Uterus (tissue), 4 donors: Measurements from ENCODE around the gene HUNK. TPM values are rescaled to one million over a fixed set of nuclear protein-coding genes. Genes with fewer than 3 reads are reported as not detected.
"Not testable (repeated sequence)": the region's sequence is repeated elsewhere in the genome, so short reads cannot be mapped to it uniquely, and the experiment has no call there.

ENCODE experiments used
- DNase-seq, 2 donors: peaks; one replicate each; pipeline ENCODE4 v3.0.0-alpha.2; 2019 to 2020
- H3K27ac ChIP-seq, 2 donors: fragments of 200-600 bp; sonication (generic); 1 replicate in 1 of 2; 2 replicates in 1 of 2; pipeline ENCODE4 v1.5.1; 2016 to 2018
- H3K27me3 ChIP-seq, 2 donors: fragments of 200-600 bp; sonication (generic); one replicate each; pipeline ENCODE4 v1.5.1; 2018 to 2019; ENCODE audit warnings: control low read depth in 1 of 2
- H3K36me3 ChIP-seq, 2 donors: fragments of 200-600 bp; sonication (generic); one replicate each; pipeline ENCODE4 v1.5.1; 2019; ENCODE audit warnings: control low read depth in 1 of 2
- H3K4me1 ChIP-seq, 2 donors: fragments of 200-600 bp; sonication (generic); one replicate each; pipeline ENCODE4 v1.5.1; 2018 to 2019; ENCODE audit warnings: control low read depth in 1 of 2
- H3K4me3 ChIP-seq, 2 donors: fragments of 200-600 bp; sonication (generic); 1 replicate in 1 of 2; 2 replicates in 1 of 2; pipeline ENCODE4 v1.5.1; 2018 to 2019; ENCODE audit warnings: mild to moderate bottlenecking in 1 of 2
- H3K9me3 ChIP-seq, 2 donors: fragments of 200-600 bp; sonication (generic); one replicate each; pipeline ENCODE4 v1.5.1; 2019; ENCODE audit warnings: control low read depth in 1 of 2
- POLR2A ChIP-seq, 2 donors: fragments of 450-650 bp; IDR thresholded peaks; one replicate each; pipeline ENCODE4 v1.6.1; 2016; ENCODE audit warnings: antibody characterized with exemption in 2 of 2, mild to moderate bottlenecking in 1 of 2, moderate library complexity in 1 of 2
- intact Hi-C: fragments of 100-400 bp; cut with DNase I; formaldehyde crosslinking; loops from one replicate; pipeline ENCODE4 v1.15.1; 2023; ENCODE audit warnings: low total_unique reads
- total RNA-seq, 4 donors: library from RNA; depleted of rRNA in 3 of 4; stranded (reverse); fragments of >200 nt in 3 of 4; gene quantifications; one replicate each; pipeline versions ENCODE4 v1.1.0 to v1.2.4, GENCODE V29; 2014 to 2023
- TF ChIP-seq, protein P1 (sequence below), 4 experiments: fragments of 200-600 bp in 2 of 4; fragments of 450-650 bp in 2 of 4; sonication (generic) in 2 of 4; IDR thresholded peaks; one replicate each; pipeline ENCODE4 v1.5.1; 2016 to 2019; ENCODE audit warnings: antibody characterized with exemption in 4 of 4, mild to moderate bottlenecking in 2 of 4, moderate library complexity in 1 of 4
- donor health status: DM: yes; HTN: yes; CAD: no.

The HUNK gene
- total RNA-seq, 4 donors from 2014 or later: 1.5 to 8.8 (median 4.6) TPM

DNA sequence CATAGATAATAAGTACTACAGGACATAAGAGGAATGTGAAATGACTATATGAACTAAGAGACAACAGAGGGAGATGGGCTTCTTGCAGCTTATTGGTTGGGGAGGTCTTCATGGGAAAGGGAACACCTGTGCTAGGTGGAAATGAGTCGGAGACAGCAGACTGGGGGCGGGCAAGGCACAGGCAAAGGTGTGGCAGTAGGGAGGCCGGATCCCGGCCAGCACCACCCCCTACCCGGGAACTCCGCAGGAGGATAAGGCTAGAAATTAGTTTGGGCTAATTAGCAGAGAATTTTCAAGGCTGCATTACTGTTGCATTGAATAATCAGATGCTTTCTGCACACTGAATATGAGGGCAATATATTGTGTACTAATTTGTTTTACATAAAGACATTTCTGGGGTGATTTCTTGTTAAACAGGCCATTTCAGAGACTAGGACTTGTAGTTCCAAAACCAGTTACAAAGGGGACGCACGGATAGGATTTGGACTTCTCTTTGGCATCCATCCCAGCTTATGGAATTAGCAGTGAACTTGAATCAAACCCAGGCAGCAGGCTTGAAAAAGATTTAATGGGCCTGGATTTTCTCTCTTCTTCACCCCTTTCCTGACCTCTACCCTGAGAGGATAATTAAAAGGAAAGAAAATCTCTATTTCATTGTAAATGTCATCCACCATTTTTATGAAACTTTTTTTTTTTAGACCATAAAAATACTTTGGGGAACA lies 2.2 kb upstream of the HUNK start:
- Histone ChIP-seq H3K27me3 (no peaks in the 10 kb centered on the region), H3K9me3 (no peaks in the 10 kb centered on the region), H3K27ac (no peak overlapping the region), H3K4me3 (no peak overlapping the region), H3K36me3 (no peaks in the 10 kb centered on the region), H3K4me1 (peaks cover 0 to 6% of the 10 kb centered on the region in 2 donors)
- intact Hi-C loops: no loop called here
- DNase-seq: no peak
- TF ChIP-seq, protein P1, sequence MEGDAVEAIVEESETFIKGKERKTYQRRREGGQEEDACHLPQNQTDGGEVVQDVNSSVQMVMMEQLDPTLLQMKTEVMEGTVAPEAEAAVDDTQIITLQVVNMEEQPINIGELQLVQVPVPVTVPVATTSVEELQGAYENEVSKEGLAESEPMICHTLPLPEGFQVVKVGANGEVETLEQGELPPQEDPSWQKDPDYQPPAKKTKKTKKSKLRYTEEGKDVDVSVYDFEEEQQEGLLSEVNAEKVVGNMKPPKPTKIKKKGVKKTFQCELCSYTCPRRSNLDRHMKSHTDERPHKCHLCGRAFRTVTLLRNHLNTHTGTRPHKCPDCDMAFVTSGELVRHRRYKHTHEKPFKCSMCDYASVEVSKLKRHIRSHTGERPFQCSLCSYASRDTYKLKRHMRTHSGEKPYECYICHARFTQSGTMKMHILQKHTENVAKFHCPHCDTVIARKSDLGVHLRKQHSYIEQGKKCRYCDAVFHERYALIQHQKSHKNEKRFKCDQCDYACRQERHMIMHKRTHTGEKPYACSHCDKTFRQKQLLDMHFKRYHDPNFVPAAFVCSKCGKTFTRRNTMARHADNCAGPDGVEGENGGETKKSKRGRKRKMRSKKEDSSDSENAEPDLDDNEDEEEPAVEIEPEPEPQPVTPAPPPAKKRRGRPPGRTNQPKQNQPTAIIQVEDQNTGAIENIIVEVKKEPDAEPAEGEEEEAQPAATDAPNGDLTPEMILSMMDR (IDR thresholded peaks at IDR 0.05): no peak
- TF ChIP-seq POLR2A (IDR thresholded peaks at IDR 0.05): no peak

DNA sequence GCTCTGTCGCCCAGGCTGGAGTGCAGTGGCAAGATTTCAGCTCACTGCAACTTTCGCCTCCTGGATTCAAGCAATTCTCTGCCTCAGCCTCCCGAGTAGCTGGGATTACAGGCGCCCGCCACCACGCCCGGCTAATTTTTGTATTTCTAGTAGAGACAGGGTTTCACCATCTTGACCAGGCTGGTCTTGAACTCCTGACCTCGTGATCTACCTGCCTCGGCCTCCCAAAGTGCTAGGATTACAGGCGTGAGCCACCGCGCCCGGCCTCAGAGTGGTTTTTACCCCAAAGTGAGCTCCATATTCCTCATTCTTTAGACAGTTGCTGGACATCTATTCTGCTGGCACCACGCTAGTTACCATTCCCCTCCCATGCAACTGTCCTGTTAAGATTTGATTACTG lies 1.4 kb upstream of the HUNK start:
- H3K4me1 ChIP-seq, H3K27me3 ChIP-seq, H3K9me3 ChIP-seq, intact Hi-C loops, H3K4me3 ChIP-seq, H3K36me3 ChIP-seq, H3K27ac ChIP-seq, DNase-seq: not testable (repeated sequence)

DNA sequence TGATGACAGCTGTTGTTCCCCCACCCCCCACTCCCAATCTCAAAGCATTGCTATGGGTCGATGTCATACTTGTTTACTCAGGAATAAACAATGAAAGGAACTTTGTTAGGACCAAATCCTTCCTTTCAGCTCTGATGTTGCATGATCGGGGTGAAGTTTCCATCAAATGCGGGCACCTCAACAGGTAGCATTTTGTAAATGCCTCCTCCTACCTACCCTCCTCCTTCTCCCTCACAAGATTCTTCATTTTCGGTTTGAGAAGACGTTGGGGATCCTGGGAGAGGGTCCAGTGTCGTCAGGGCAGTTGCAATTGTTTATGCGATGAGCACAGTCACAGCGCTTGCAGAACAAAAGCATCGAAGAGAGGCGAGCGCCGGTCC lies 758 bp upstream of the HUNK start:
- Histone ChIP-seq H3K4me3 (peak overlapping the region; percentile 52 to 72), H3K27me3 (no peaks in the 10 kb centered on the region), H3K4me1 (peaks cover 0 to 6% of the 10 kb centered on the region in 2 donors), H3K27ac (peak overlapping the region; percentile 63 to 82), H3K36me3 (no peaks in the 10 kb centered on the region), H3K9me3 (no peaks in the 10 kb centered on the region)
- no peak for DNase-seq
- intact Hi-C loops: no loop called here
- TF ChIP-seq, protein P1 (IDR thresholded peaks at IDR 0.05): no peak
- TF ChIP-seq POLR2A (IDR thresholded peaks at IDR 0.05): no peak

DNA sequence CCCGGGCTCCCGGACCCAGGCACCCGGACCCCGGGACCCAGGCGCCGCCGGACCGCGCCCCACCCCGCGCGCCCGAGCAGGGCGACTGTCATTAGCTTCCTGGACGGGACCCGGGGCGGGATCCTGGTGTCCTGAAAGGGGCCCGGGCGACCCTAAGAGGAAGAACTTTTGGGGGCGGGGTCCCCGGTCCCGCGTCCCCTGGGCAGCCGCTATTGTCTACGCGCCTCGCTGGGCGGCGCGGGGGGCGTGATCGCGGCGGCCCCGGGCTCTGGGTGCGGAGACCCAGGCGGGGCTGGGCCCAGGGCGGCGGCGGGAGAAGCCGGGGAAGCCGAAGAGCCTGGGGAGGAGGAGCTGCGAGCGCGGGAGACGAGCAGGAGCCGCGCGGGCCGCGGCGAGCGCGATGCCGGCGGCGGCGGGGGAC lies 465 bp downstream of the HUNK start:
- intact Hi-C loops: no loop called here

DNA sequence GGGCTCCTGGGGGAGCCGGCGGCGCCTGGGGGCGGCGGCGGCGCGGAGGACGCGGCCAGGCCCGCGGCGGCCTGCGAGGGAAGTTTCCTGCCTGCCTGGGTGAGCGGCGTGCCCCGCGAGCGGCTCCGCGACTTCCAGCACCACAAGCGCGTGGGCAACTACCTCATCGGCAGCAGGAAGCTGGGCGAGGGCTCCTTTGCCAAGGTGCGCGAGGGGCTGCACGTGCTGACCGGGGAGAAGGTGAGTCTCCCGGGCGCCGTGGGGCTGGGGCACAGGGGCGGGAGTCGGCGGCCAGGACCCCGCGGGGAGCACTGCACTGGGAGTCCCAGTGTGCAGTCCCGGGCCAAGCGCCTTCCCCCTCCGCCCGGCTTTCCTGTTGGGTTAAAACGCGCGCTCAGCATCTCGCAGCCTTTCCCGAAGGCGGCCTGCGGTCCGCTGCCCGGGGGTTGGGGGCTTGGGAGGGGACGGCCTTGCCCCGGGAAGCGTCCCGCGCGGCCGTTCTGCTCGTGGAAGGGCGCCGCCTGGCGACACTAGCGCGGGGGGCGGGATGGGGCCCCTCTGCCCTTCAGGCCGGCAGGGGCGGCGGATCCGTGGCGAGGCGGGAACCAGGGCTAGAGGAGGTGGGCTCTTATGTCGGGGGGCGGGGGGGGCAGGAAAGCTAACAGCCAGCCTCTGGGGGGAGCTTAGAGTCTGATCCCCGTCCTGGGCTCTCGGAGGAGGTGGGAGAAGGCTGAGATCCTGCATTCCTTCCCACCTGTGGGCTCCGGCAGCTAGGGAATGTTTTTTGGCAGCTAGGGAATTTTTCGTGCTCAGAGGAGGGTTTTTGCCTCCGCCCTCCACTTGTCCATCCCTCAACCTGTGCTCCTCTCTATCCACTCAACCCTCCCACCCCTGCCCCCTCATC lies 1.1 kb downstream of the HUNK start:
- peaks cover 0 to 6% of the 10 kb centered on the region in 2 donors for H3K4me1 ChIP-seq
- H3K4me3 ChIP-seq: peak overlapping the region; percentile 52 to 72
- H3K27me3 ChIP-seq: no peaks in the 10 kb centered on the region
- peak; percentile 46 to 53 for DNase-seq
- H3K27ac ChIP-seq: peak overlapping the region; percentile 63 to 82
- intact Hi-C loops: no loop called here
- H3K36me3 ChIP-seq: no peaks in the 10 kb centered on the region
- H3K9me3 ChIP-seq: no peaks in the 10 kb centered on the region
- TF ChIP-seq, protein P1 (IDR thresholded peaks at IDR 0.05): peak; percentile 49 to 63 (median 55)
- no peak for TF ChIP-seq POLR2A (IDR thresholded peaks at IDR 0.05)

More for the DNA sequence above, 465 bp downstream of the HUNK start:
- Histone ChIP-seq H3K36me3 (no peaks in the 10 kb centered on the region), H3K4me1 (peaks cover 0 to 6% of the 10 kb centered on the region in 2 donors), H3K4me3 (peak overlapping the region; percentile 52 to 72), H3K27ac (peak overlapping the region; percentile 63 to 82), H3K27me3 (no peaks in the 10 kb centered on the region), H3K9me3 (no peaks in the 10 kb centered on the region)
- TF ChIP-seq, protein P1 (IDR thresholded peaks at IDR 0.05): no peak
- TF ChIP-seq POLR2A (IDR thresholded peaks at IDR 0.05): no peak
- DNase-seq: no peak
